ENCODE data around the gene CD19. TPM values are rescaled to one million over a fixed set of nuclear protein-coding genes. Genes with fewer than 3 reads are reported as not detected.

Gene CD19
- total and polyA plus RNA-seq, 10 of the 15 experiments (the other 5 are each of a cell fraction or from before 2014, with no cell fraction given) = 1.2 to 125 (median 77.2) TPM

GRCh38 chr16:28986492-28986891 is 54.7 kb downstream of the CD19 start:
- intact Hi-C loops (cut with micrococcal nuclease; ENCODE audit: unreplicated experiment) = no loop called here
- no peak for TF ChIP-seq NKRF (conservative IDR thresholded peaks at IDR 0.05)
- TF ChIP-seq E2F8 (IDR thresholded peaks at IDR 0.05; ENCODE audit: low read depth, partially characterized antibody) = no peak
- TF ChIP-seq SKIL (IDR thresholded peaks at IDR 0.05; ENCODE audit: low read depth, poor library complexity, severe bottlenecking) = no peak
- no peak for TF ChIP-seq MTA2 (IDR thresholded peaks at IDR 0.05; ENCODE audit: low read depth)
- TF ChIP-seq, protein P1, sequence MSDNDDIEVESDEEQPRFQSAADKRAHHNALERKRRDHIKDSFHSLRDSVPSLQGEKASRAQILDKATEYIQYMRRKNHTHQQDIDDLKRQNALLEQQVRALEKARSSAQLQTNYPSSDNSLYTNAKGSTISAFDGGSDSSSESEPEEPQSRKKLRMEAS (IDR thresholded peaks at IDR 0.05; ENCODE audit: low read depth, low read length) = no peak
- no peak for TF ChIP-seq ZNF384 (IDR thresholded peaks at IDR 0.05; ENCODE audit: borderline replicate concordance, low read depth, low read length)
- TF ChIP-seq TCF3 (IDR thresholded peaks at IDR 0.05; ENCODE audit: borderline replicate concordance, insufficient read depth, low read depth, low read length) = no peak
- no peak for TF ChIP-seq HSF1 (IDR thresholded peaks at IDR 0.05; ENCODE audit: low read depth, low read length)
- no peak for TF ChIP-seq RELB (IDR thresholded peaks at IDR 0.05; ENCODE audit: low read depth)
- no peak for TF ChIP-seq BMI1 (IDR thresholded peaks at IDR 0.05; ENCODE audit: borderline replicate concordance)
- no peak for TF ChIP-seq E2F4 (IDR thresholded peaks at IDR 0.05; ENCODE audit: low read depth, low read length)

More at GRCh38 chr16:28986492-28986891, 54.7 kb downstream of the CD19 start:
- Histone ChIP-seq H2AFZ (ENCODE audit: control insufficient read depth, low read depth, low read length) (no peak overlapping the region), H3K36me3 (ENCODE audit: control insufficient read depth in 2 of 2, insufficient read depth in 2 of 2, low read length in 1 of 2) (peaks cover 0 to 10% of the 10 kb centered on the region in 2 experiments; a peak in 3 of 4 replicates), H3K4me2 (ENCODE audit: control insufficient read depth, insufficient read depth) (no peak overlapping the region), H3K79me2 (ENCODE audit: control insufficient read depth, insufficient read depth, low read length) (no peaks in the 10 kb centered on the region), H3K4me1 (ENCODE audit: control insufficient read depth, insufficient read depth, low read length) (peaks cover 12% of the 10 kb centered on the region), H3K9ac (ENCODE audit: control insufficient read depth, insufficient read depth, low read length) (no peak overlapping the region), H3K9me3 (replicated peaks; ENCODE audit: control insufficient read depth, insufficient read depth, low read length) (no peaks in the 10 kb centered on the region; the same call in 2 of the 3 replicates), H3K4me3 (no peak overlapping the region), H4K20me1 (ENCODE audit: control insufficient read depth, insufficient read depth) (no peaks in the 10 kb centered on the region), H3K27ac (ENCODE audit: control insufficient read depth, insufficient read depth) (no peak overlapping the region), H3K27me3 (replicated peaks in 1 of 2; ENCODE audit: control insufficient read depth in 2 of 2, insufficient read depth in 2 of 2, low read length in 1 of 2) (no peaks in the 10 kb centered on the region)
- DNase-seq (ENCODE audit: low read depth, low spot score) (no peak), ATAC-seq (no peak), FAIRE-seq (no peak)
- no TSS peak for BruUV-seq (replicated peaks)
- in situ Hi-C loops (cut with MboI) = no loop called here
- ChIA-PET CTCF (interaction anchor here (0.9 to 3.0 kb wide), 3 partner anchors 9 to 15 kb away, joined by 3 to 18 read pairs (median 3); partner anchors contain the start of gene SPNS1), POLR2A (no interaction called here), SMC1A (ENCODE audit: uncharacterized antibody, unreplicated experiment) (no interaction called here), RAD21 (ENCODE audit: unreplicated experiment) (no interaction called here)
- WGBS (ENCODE audit: insufficient coverage, insufficient replicate concordance, low lambda C conversion rate, missing lambda C conversion rate) = 86% methylated on average over 13 of the region's 13 CpGs

Measured in GM12878 (cell line).